ENCODE data around the gene ELOVL2. TPM values are rescaled to one million over a fixed set of nuclear protein-coding genes. Genes with fewer than 3 reads are reported as not detected.
"Not testable (repeated sequence)": the region's sequence is repeated elsewhere in the genome, so short reads cannot be mapped to it uniquely, and the experiment has no call there.

Gene ELOVL2
- total RNA-seq, 2 experiments from 2014 or later, result not detected

DNA sequence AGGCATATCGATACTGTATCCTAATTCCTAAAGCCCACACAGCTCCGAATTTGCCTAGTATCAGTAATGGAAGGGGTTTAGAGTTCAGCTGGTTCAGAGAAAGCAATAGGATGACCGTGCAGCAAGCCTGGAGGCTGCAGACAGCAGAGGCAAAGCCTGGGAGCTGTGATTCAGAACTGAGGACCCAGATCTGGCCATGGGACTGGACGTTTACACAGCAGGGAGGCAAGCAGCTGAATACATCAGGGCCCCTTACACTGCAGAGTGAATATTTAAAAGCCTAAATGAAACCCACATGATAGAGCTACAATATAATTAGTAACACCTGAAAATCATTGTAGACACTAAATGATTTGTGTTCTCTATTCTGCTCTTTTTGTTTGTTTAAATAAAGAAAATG is 38.0 kb downstream of the ELOVL2 start:
- Mint-ChIP-seq H3K4me1 (ENCODE audit: low read depth) (no peaks in the 10 kb centered on the region), H3K9me3 (no peaks in the 10 kb centered on the region), H3K27ac (no peak overlapping the region), H3K36me3 (ENCODE audit: low read depth) (no peaks in the 10 kb centered on the region), H3K4me3 (no peak overlapping the region), H3K27me3 (peaks cover 32% of the 10 kb centered on the region)
- H3K27me3 ChIP-seq (ENCODE audit: control insufficient read depth in 1 of 2, insufficient read depth in 2 of 2, low read length in 2 of 2), result peaks cover 4 to 5% of the 10 kb centered on the region in 2 experiments
- DNase-seq (no peak), ATAC-seq (ENCODE audit: poor library complexity) (no peak)
- intact Hi-C loops (cut with DNase I, micrococcal nuclease), result no loop called here
- no peaks in the 10 kb centered on the region for H3K36me3 ChIP-seq (ENCODE audit: insufficient read depth, low read length)
- POLR2A ChIA-PET, result no interaction called here
- H3K4me1 ChIP-seq (ENCODE audit: insufficient read depth, low read length), result no peaks in the 10 kb centered on the region
- H3K27ac ChIP-seq (ENCODE audit: low read depth in 1 of 2, low read length in 2 of 2), result no peak overlapping the region
- H3K4me3 ChIP-seq (ENCODE audit: low read length), result no peak overlapping the region
- H3K9me3 ChIP-seq (ENCODE audit: control insufficient read depth in 1 of 2, insufficient read depth in 1 of 2, low read length in 2 of 2), result no peaks in the 10 kb centered on the region
- TF ChIP-seq, protein P1, sequence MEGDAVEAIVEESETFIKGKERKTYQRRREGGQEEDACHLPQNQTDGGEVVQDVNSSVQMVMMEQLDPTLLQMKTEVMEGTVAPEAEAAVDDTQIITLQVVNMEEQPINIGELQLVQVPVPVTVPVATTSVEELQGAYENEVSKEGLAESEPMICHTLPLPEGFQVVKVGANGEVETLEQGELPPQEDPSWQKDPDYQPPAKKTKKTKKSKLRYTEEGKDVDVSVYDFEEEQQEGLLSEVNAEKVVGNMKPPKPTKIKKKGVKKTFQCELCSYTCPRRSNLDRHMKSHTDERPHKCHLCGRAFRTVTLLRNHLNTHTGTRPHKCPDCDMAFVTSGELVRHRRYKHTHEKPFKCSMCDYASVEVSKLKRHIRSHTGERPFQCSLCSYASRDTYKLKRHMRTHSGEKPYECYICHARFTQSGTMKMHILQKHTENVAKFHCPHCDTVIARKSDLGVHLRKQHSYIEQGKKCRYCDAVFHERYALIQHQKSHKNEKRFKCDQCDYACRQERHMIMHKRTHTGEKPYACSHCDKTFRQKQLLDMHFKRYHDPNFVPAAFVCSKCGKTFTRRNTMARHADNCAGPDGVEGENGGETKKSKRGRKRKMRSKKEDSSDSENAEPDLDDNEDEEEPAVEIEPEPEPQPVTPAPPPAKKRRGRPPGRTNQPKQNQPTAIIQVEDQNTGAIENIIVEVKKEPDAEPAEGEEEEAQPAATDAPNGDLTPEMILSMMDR (IDR thresholded peaks at IDR 0.05), result no peak
- CTCF ChIA-PET, result no interaction called here

DNA sequence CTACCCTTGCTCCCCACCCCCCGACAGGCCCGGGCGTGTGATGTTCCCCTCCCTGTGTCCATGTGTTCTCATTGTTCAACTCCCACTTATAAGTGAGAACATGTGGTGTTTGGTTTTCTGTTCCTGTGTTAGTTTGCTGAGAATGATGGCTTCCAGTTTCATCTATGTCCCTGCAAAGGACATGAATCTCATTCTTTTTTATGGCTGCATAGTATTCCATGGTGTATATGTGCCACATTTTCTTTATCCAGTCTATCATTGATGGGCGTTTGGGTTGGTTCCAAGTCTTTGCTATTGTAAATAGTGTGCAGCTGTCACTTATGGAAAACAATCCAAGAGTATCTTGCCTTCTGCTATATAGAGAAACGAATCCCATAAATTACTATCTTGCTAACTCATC is 40.8 kb downstream of the ELOVL2 start:
- H3K4me1 ChIP-seq (ENCODE audit: insufficient read depth, low read length); H3K9me3 ChIP-seq (ENCODE audit: control insufficient read depth in 1 of 2, insufficient read depth in 1 of 2, low read length in 2 of 2); intact Hi-C loops (cut with DNase I, micrococcal nuclease); POLR2A ChIA-PET; H3K27ac ChIP-seq (ENCODE audit: low read depth in 1 of 2, low read length in 2 of 2); H3K4me1 Mint-ChIP-seq (ENCODE audit: low read depth); CTCF ChIA-PET; DNase-seq; H3K4me3 ChIP-seq (ENCODE audit: low read length); H3K36me3 ChIP-seq (ENCODE audit: insufficient read depth, low read length); H3K9me3 Mint-ChIP-seq; ATAC-seq (ENCODE audit: poor library complexity); H3K4me3 Mint-ChIP-seq; H3K27me3 ChIP-seq (ENCODE audit: control insufficient read depth in 1 of 2, insufficient read depth in 2 of 2, low read length in 2 of 2); H3K36me3 Mint-ChIP-seq (ENCODE audit: low read depth); H3K27ac Mint-ChIP-seq: not testable (repeated sequence)
- H3K27me3 Mint-ChIP-seq, result peaks cover 22% of the 10 kb centered on the region

- TF ChIP-seq, protein P1 (IDR thresholded peaks at IDR 0.05), result no peak
- Mint-ChIP-seq H3K27ac (no peak overlapping the region), H3K27me3 (peaks cover 14% of the 10 kb centered on the region), H3K36me3 (ENCODE audit: low read depth) (no peaks in the 10 kb centered on the region), H3K4me3 (no peak overlapping the region), H3K4me1 (ENCODE audit: low read depth) (no peaks in the 10 kb centered on the region), H3K9me3 (no peaks in the 10 kb centered on the region)
- H3K36me3 ChIP-seq (ENCODE audit: insufficient read depth, low read length), result no peaks in the 10 kb centered on the region
- no peaks in the 10 kb centered on the region for H3K9me3 ChIP-seq (ENCODE audit: control insufficient read depth in 1 of 2, insufficient read depth in 1 of 2, low read length in 2 of 2)
- no peaks in the 10 kb centered on the region for H3K4me1 ChIP-seq (ENCODE audit: insufficient read depth, low read length)
- ATAC-seq (ENCODE audit: poor library complexity) (no peak), DNase-seq (no peak)
- POLR2A ChIA-PET, result no interaction called here
- H3K27me3 ChIP-seq (ENCODE audit: control insufficient read depth in 1 of 2, insufficient read depth in 2 of 2, low read length in 2 of 2), result no peaks in the 10 kb centered on the region
- intact Hi-C loops (cut with DNase I, micrococcal nuclease), result no loop called here
- no peak overlapping the region for H3K4me3 ChIP-seq (ENCODE audit: low read length)
- CTCF ChIA-PET, result no interaction called here
- no peak overlapping the region for H3K27ac ChIP-seq (ENCODE audit: low read depth in 1 of 2, low read length in 2 of 2)
Measured at GRCh38 chr6:11002176-11002575, 41.9 kb downstream of the ELOVL2 start.

DNA sequence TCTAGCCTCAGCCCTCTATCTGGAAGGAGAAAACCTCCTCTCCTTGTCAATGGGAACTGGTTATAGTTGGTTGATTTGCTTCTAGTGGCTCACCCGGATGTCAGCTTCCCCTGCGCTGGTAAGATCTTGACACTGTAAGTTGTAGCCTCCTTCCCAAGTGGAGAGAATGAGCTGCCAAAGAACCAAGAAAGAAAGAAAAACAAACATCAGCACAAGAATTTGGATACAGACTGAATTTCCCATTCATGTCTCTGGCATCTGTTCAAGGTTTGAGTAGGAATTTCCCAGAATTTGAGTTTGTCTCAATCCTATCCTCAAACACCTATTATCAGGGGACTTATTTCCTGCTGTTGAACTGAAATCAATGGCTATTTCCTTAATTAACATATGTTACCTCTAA is 44.1 kb downstream of the ELOVL2 start:
- ATAC-seq (ENCODE audit: poor library complexity) (no peak), DNase-seq (no peak)
- Histone ChIP-seq H3K9me3 (ENCODE audit: control insufficient read depth in 1 of 2, insufficient read depth in 1 of 2, low read length in 2 of 2) (no peaks in the 10 kb centered on the region), H3K27ac (ENCODE audit: low read depth in 1 of 2, low read length in 2 of 2) (no peak overlapping the region), H3K4me3 (ENCODE audit: low read length) (no peak overlapping the region), H3K27me3 (ENCODE audit: control insufficient read depth in 1 of 2, insufficient read depth in 2 of 2, low read length in 2 of 2) (no peaks in the 10 kb centered on the region), H3K4me1 (ENCODE audit: insufficient read depth, low read length) (no peaks in the 10 kb centered on the region), H3K36me3 (ENCODE audit: insufficient read depth, low read length) (no peaks in the 10 kb centered on the region)
- intact Hi-C loops (cut with DNase I, micrococcal nuclease), result no loop called here
- no peak overlapping the region for H3K27ac Mint-ChIP-seq
- ChIA-PET CTCF (no interaction called here), POLR2A (no interaction called here)
- no peak overlapping the region for H3K4me3 Mint-ChIP-seq
- TF ChIP-seq, protein P1 (IDR thresholded peaks at IDR 0.05), result no peak
- peaks cover 8% of the 10 kb centered on the region for H3K27me3 Mint-ChIP-seq
- H3K9me3 Mint-ChIP-seq, result no peaks in the 10 kb centered on the region
- no peaks in the 10 kb centered on the region for H3K36me3 Mint-ChIP-seq (ENCODE audit: low read depth)
- H3K4me1 Mint-ChIP-seq (ENCODE audit: low read depth), result no peaks in the 10 kb centered on the region

All from CD4-positive, alpha-beta T cell (primary cell).